Mucosa of rectum (tissue), 2 donors: ENCODE data around the gene IL1A.

ENCODE experiments used
- H3K27ac ChIP-seq, 2 donors: one replicate each; pipeline ENCODE4 v1.7.0; 2013; ENCODE audit warnings: inconsistent platforms in 2 of 2, low read depth in 2 of 2, low read length in 2 of 2
- H3K27me3 ChIP-seq, 2 donors: one replicate each; pipeline ENCODE4 v1.7.0; 2013; ENCODE audit warnings: low read length in 2 of 2; ENCODE audit not compliant: control insufficient read depth in 2 of 2, insufficient read depth in 2 of 2
- H3K36me3 ChIP-seq, 2 donors: one replicate each; pipeline ENCODE4 v1.7.0; 2013; ENCODE audit warnings: low read length in 2 of 2; ENCODE audit not compliant: control insufficient read depth in 2 of 2, insufficient read depth in 2 of 2
- H3K4me1 ChIP-seq, 2 donors: one replicate each; pipeline ENCODE4 v1.7.0; 2013; ENCODE audit warnings: low read length in 2 of 2, mild to moderate bottlenecking in 1 of 2; ENCODE audit not compliant: control insufficient read depth in 2 of 2, insufficient read depth in 2 of 2
- H3K4me3 ChIP-seq, 2 donors: one replicate each; pipeline ENCODE4 v1.7.0; 2013; ENCODE audit warnings: low read length in 2 of 2
- H3K9ac ChIP-seq, 2 donors: one replicate each; pipeline ENCODE4 v1.7.0; 2013; ENCODE audit warnings: low read length in 2 of 2, low read depth in 1 of 2, mild to moderate bottlenecking in 1 of 2
- H3K9me3 ChIP-seq, 2 donors: one replicate each; pipeline ENCODE4 v1.7.0; 2013; ENCODE audit warnings: low read length in 2 of 2; ENCODE audit not compliant: control insufficient read depth in 2 of 2
- donor health status: healthy.
- donor health status: Normal muscosa, but diverticular disease.

IL1A gene

DNA sequence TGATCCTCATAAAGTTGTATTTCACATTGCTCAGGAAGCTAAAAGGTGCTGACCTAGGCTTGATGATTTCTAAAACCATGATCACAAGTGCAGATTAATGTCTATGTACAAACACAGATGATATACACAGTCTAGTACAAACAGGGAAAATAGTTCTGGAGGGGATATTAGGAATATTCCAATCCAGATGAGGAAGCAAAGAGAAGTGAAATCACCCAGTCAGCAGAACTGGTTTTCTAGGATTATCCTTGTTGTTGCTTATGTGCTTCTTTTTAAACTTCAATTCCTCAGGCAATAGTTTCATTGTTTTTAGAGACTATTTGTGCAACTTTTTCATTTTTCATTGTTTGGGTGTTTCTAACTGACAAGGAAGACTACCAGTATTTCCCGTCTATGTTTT is 4.7 kb downstream of the IL1A start:
- no peak overlapping the region for H3K9ac ChIP-seq
- no peaks in the 10 kb centered on the region for H3K36me3 ChIP-seq
- H3K27ac ChIP-seq, result no peak overlapping the region
- H3K4me1 ChIP-seq, result no peaks in the 10 kb centered on the region
- H3K27me3 ChIP-seq, result no peaks in the 10 kb centered on the region
- H3K9me3 ChIP-seq, result no peaks in the 10 kb centered on the region
- no peak overlapping the region for H3K4me3 ChIP-seq

DNA sequence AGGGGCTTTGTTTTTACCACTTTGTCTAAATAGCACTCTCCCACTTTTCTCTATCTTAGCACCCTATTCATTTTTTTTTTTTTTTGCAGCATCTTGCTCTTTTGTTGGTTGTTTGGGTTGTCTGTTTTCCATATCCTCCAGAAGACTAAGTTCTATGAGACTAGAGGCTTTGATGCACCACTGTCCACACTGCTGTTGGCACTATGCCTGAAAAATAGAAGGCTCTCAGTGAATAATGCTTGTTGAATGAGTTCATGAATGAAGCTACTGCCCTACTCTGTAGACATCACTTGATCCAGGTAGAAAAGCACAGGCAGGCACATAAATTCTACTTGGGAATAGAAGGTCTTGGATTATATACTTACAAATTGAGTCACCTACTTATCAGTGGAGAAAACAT is 7.3 kb downstream of the IL1A start:
- Histone ChIP-seq H3K9ac (no peak overlapping the region), H3K4me3 (no peak overlapping the region), H3K9me3 (no peaks in the 10 kb centered on the region), H3K27me3 (no peaks in the 10 kb centered on the region), H3K36me3 (no peaks in the 10 kb centered on the region), H3K4me1 (no peaks in the 10 kb centered on the region), H3K27ac (no peak overlapping the region)

DNA sequence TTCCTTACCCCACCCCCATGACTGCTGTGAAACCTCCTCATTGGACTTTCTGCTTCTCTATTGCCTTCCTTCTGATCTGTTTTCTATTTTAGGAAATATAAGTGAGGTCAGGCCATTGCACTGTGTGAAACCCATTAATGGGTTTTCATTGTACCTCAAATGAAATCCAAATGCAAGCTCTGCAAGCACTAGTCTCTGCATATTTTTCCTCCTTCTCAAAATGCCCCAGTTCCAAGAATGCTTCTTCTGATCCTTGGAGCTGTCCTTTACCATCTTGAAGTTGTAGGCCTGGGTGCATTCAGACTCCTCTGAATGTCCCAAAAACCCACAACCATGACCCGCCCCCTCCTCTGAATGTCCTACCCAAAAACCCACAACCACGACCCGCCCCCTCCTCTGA is 8.2 kb downstream of the IL1A start:
- no peak overlapping the region for H3K27ac ChIP-seq
- H3K4me3 ChIP-seq, result no peak overlapping the region
- H3K4me1 ChIP-seq, result no peaks in the 10 kb centered on the region
- no peaks in the 10 kb centered on the region for H3K9me3 ChIP-seq
- no peak overlapping the region for H3K9ac ChIP-seq
- no peaks in the 10 kb centered on the region for H3K27me3 ChIP-seq
- no peaks in the 10 kb centered on the region for H3K36me3 ChIP-seq

DNA sequence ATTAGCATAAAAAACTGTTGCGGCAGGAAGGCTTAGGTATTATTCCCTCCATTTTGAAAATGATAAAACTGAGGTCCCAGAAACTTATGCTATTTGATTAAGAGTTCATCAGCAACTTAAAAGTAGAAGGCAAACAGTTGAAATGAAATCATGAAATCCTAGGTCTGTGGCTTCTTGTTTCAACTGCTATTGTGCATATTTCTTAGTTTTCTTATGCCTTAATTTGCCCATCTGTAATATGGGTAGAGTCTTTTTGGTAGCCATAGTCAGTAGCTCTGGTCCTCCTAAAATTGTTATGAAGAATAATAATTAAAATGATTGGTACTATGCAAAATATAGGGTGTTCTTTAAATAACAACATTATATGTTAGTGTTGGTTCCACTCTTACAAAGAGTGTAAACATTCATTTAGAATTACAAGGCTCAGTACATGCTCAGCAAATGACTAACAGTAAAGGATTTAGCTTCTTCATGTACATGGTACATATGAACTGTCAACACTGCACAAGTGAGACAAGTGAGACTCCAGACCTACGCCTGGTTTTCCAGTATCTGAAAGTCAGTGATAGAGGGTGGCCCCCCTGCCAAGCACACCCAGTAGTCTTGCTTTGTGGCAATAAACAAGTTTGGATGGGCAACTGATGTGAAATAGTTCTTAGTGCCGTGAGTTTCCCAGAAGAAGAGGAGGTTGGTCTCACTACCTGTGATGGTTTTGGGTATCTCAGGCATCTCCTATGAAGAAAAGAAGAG is 9.6 kb downstream of the IL1A start:
- no peak overlapping the region for H3K4me3 ChIP-seq
- no peak overlapping the region for H3K9ac ChIP-seq
- H3K36me3 ChIP-seq, result no peaks in the 10 kb centered on the region
- H3K4me1 ChIP-seq, result no peaks in the 10 kb centered on the region
- H3K27ac ChIP-seq, result no peak overlapping the region
- no peaks in the 10 kb centered on the region for H3K27me3 ChIP-seq
- H3K9me3 ChIP-seq, result no peaks in the 10 kb centered on the region

DNA sequence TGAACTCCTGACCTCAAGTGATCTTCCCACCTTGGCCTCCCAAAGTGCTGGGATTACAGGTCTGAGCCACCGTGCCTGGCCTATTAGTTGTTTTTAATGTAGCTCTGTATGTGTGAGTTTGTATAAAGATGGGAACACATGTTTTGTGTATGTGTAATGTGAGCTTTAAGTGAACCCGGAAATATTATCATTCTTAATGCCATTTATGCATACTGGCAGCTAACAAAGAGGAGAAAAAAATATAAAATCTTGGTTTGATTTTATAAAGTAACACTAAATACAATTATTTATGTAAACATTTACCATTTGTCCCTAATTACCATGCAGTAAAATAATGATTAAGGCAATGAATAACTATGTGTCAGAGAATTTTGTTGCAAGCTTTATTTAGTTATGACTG is 10.7 kb downstream of the IL1A start:
- no peaks in the 10 kb centered on the region for H3K36me3 ChIP-seq
- H3K4me3 ChIP-seq, result no peak overlapping the region
- no peak overlapping the region for H3K9ac ChIP-seq
- H3K27ac ChIP-seq, result no peak overlapping the region
- no peaks in the 10 kb centered on the region for H3K4me1 ChIP-seq
- no peaks in the 10 kb centered on the region for H3K27me3 ChIP-seq
- H3K9me3 ChIP-seq, result no peaks in the 10 kb centered on the region

DNA sequence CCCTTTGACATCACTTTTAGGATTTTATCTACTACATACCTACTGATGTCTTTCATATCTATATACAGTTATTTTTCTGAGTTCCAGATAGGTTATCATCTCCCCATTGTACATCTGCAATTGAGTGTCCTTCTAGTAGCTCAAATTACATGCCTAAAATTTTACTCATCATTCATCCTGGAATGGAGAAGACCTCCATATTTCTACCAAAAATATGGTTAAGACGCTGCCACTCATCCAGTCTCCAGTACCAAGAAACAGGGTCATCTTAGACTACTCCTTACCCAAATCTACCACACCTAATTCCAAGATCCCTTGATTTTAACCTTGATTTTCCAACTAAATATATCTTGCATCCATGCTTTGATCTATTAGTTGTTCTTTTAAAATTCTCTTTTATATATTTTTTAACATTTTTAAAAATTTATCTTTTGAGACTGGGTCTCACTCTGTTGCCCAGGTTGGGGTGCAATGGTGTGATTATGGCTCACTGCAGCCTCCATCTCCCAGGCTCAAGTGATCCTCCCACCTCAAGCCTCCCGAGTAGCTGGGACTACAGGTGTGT is 11.3 kb downstream of the IL1A start:
- no peaks in the 10 kb centered on the region for H3K27me3 ChIP-seq
- no peak overlapping the region for H3K27ac ChIP-seq
- no peaks in the 10 kb centered on the region for H3K4me1 ChIP-seq
- no peak overlapping the region for H3K4me3 ChIP-seq
- H3K36me3 ChIP-seq, result no peaks in the 10 kb centered on the region
- H3K9me3 ChIP-seq, result no peaks in the 10 kb centered on the region
- no peak overlapping the region for H3K9ac ChIP-seq

DNA sequence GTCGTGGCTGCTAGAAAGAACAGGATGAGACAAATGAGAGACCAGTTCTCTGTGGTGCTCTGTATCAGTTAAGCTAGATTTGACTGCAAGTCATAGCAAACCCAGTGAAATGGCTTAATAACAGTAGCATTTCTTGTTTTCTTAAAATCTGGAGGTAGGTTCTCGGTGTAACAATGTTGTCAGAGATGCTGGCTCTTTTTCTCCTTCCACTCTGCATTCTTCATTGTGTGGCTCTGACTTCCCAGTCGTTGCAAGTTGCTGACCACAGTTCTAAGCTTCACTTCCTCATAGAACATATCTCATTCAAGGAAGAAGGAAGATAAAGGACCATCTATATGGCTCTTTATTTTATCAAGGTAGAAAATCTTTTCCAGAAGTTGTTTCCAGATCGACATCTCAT is 12.0 kb downstream of the IL1A start:
- peaks cover 0 to 3% of the 10 kb centered on the region in 2 donors for H3K4me1 ChIP-seq
- H3K9me3 ChIP-seq, result no peaks in the 10 kb centered on the region
- no peaks in the 10 kb centered on the region for H3K27me3 ChIP-seq
- H3K36me3 ChIP-seq, result no peaks in the 10 kb centered on the region
- H3K4me3 ChIP-seq, result no peak overlapping the region
- no peak overlapping the region for H3K27ac ChIP-seq
- H3K9ac ChIP-seq, result no peak overlapping the region

DNA sequence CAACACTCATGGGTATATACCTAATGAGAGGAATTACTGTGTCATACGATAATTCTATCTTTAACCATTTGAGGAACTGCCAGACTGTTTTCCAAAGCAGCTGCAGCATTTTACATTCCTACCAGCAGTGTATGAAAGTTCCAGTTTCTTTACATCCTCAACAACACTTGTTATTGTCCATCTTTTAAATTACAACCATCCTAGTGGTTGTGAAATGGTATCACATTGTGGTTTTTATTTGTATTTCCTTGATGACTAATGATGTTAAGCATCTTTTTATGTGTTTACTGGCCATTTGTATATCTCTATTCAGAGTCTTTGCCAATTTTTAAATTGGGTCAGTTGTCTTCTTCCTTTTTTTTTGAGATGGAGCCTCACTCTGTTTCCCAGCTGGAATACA is 15.9 kb downstream of the IL1A start:
- H3K4me3 ChIP-seq, result no peak overlapping the region

DNA sequence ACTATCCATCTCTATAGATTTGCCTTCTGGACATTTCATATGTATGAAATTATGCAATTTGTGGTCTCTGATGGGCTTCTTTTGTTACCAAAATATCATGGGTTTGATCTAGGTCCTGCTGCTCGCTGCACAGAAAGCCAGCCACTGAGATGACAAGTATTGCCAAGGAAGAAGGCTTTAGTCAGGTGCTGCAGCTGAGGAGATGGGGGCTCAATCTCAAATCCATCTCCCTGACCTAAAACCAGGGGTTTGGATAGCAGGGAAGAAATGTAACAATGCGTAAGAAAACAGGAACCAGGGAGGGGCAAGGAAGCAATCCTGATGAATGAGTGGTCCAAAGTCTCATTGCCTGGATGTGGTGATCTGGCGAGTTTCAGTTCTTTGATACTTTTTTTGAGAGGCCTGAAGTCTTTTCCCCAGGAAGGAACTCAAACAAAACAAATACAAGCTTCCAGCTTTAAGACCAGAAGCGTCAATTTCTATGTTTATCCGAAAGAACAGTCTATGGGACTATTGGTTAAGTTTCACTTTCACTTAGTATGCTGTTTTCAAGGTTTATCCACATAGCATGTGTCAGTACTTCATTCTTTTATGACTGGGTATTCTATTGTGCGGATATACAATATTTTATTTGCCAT is 16.5 kb downstream of the IL1A start:
- Histone ChIP-seq H3K36me3 (no peaks in the 10 kb centered on the region), H3K9me3 (no peaks in the 10 kb centered on the region), H3K27ac (no peak overlapping the region), H3K4me3 (peak overlapping the region; percentile 12 to 32), H3K9ac (peak overlapping the region in 1 of 2 donors; percentile 48), H3K4me1 (peaks cover 6 to 8% of the 10 kb centered on the region in 2 donors), H3K27me3 (no peaks in the 10 kb centered on the region)

More for the DNA sequence above, 15.9 kb downstream of the IL1A start:
- no peaks in the 10 kb centered on the region for H3K9me3 ChIP-seq
- H3K27me3 ChIP-seq, result no peaks in the 10 kb centered on the region
- H3K36me3 ChIP-seq, result no peaks in the 10 kb centered on the region
- H3K9ac ChIP-seq, result no peak overlapping the region
- peaks cover 6 to 8% of the 10 kb centered on the region in 2 donors for H3K4me1 ChIP-seq
- no peak overlapping the region for H3K27ac ChIP-seq

DNA sequence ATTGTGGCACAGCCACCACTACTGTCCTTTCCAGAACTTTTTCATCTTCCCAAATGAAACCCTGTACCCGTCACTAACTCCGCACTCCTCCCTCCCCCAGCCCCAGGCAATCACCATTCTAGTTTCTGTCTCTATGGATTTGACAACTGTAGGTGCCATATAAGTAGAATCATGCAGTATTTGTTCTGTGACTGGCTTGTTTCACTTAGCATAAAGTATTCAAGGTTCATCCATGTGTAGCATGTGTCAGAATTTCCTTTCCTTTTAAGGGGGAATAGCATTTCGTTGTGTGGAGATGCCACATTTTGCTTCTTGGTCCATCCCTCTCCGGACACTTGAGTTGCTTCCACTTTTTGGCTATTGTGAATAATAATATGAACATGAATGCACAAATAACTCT is 19.0 kb downstream of the IL1A start:
- Histone ChIP-seq H3K27ac (no peak overlapping the region), H3K4me1 (peaks cover 6 to 8% of the 10 kb centered on the region in 2 donors), H3K9me3 (no peaks in the 10 kb centered on the region), H3K9ac (peak overlapping the region; percentile 66 to 69), H3K27me3 (no peaks in the 10 kb centered on the region), H3K4me3 (peak overlapping the region; percentile 84 to 87), H3K36me3 (no peaks in the 10 kb centered on the region)
